Transverse colon (tissue), 4 donors: Measurements from ENCODE around the gene FLNA. TPM values are rescaled to one million over a fixed set of nuclear protein-coding genes. Genes with fewer than 3 reads are reported as not detected.
A peak's percentile ranks its signal among the peaks of the same experiment; 100 is the strongest.

Experiments used
- DNase-seq: peaks from one replicate; pipeline ENCODE4 v3.0.0-alpha.2; 2019
- H3K27ac ChIP-seq, 4 donors: fragments of 200-600 bp; sonication (generic); 2 replicates each; pipeline ENCODE4 v1.5.1; 2016 to 2018; ENCODE audit warnings: inconsistent platforms in 4 of 4
- H3K27me3 ChIP-seq: fragments of 200-600 bp; sonication (generic); 2 replicates; pipeline ENCODE4 v1.5.1; 2017; ENCODE audit warnings: inconsistent platforms
- H3K36me3 ChIP-seq, 4 donors: fragments of 200-600 bp; sonication (generic); 2 replicates each; pipeline ENCODE4 v1.5.1; 2017 to 2019; ENCODE audit warnings: inconsistent platforms in 4 of 4
- H3K4me1 ChIP-seq, 4 donors: fragments of 200-600 bp; sonication (generic); 2 replicates each; pipeline ENCODE4 v1.5.1; 2017 to 2020; ENCODE audit warnings: inconsistent platforms in 4 of 4
- H3K4me3 ChIP-seq, 4 donors: fragments of 200-600 bp; sonication (generic); 1 replicate in 1 of 4; 2 replicates in 3 of 4; pipeline versions ENCODE4 v1.5.1 to v1.6.1; 2017 to 2019; ENCODE audit warnings: inconsistent platforms in 4 of 4
- H3K9me3 ChIP-seq, 2 donors: fragments of 200-600 bp; sonication (generic); 2 replicates each; pipeline ENCODE4 v1.5.1; 2017 to 2019; ENCODE audit warnings: inconsistent platforms in 2 of 2
- EP300 ChIP-seq: sonication (generic); formaldehyde crosslinking; IDR thresholded peaks from one replicate; pipeline ENCODE4 v1.6.1; 2017; ENCODE audit warnings: antibody characterized with exemption, low read depth
- POLR2A ChIP-seq: fragments of 450-650 bp; IDR thresholded peaks from one replicate; pipeline ENCODE4 v1.6.1; 2016; ENCODE audit warnings: antibody characterized with exemption, mild to moderate bottlenecking, moderate library complexity
- POLR2AphosphoS5 ChIP-seq, 3 donors: sonication (generic); formaldehyde crosslinking; IDR thresholded peaks; one replicate each; pipeline ENCODE4 v1.6.1; 2016; ENCODE audit warnings: antibody characterized with exemption in 3 of 3
- WGBS, 2 donors: methylation state at CpG; one replicate each; pipeline ENCODE4 v1.1.5; 2018; ENCODE audit warnings: low coverage in 1 of 2; 5-methylcytosine and 5-hydroxymethylcytosine counted together
- in situ Hi-C, 4 donors: fragments of 200-750 bp; cut with MboI; loops; one replicate each; pipeline versions ENCODE4 v1.15.0 to v1.15.1; 2017; ENCODE audit warnings: low sequenced_read_pairs in 3 of 4, low pct_ligation_motif_present in 1 of 4, low pct_unique_long_range_greater_than_20kb in 1 of 4
- intact Hi-C: fragments of 100-400 bp; cut with DNase I; formaldehyde crosslinking; loops from one replicate; pipeline ENCODE4 v1.15.1; 2023; ENCODE audit warnings: low total_unique reads
- total RNA-seq, 4 donors: library from RNA; depleted of rRNA; stranded (reverse); fragments of >200 nt; gene quantifications; one replicate each; pipeline ENCODE4 v1.1.0, GENCODE V29; 2016
- TF ChIP-seq, protein P1 (sequence below), 5 experiments: fragments of 200-600 bp in 3 of 5; fragments of 450-650 bp in 2 of 5; sonication (generic) in 3 of 5; IDR thresholded peaks; 1 replicate in 2 of 5; 2 replicates in 3 of 5; pipeline ENCODE4 v1.5.1; 2016 to 2017; ENCODE audit warnings: antibody characterized with exemption in 5 of 5, inconsistent platforms in 3 of 5, mild to moderate bottlenecking in 2 of 5, moderate library complexity in 1 of 5

FLNA gene
- total RNA-seq, 4 donors from 2014 or later: 632 to 3,163 (median 1,262) TPM

DNA sequence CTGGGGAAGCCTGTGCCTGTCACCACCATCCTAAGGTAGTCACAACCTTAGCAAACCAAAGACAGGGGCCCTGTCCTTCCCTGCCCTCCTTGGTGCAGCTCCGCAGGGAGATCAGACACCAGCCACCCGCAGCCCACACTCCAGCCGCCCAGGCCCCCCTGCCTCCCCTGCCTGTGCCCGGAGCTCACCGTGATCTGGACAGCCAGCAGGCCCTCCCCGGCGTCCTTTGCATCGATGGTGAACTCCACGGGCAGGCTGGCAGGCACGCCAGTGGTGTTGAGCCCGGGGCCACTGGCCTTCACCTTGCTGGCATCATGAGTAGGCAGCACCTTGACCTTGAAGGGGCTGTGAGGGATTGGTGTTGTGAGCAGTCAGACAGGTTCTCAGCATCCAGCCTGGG is 16.4 kb downstream of the FLNA start:
- TF ChIP-seq POLR2AphosphoS5 (IDR thresholded peaks at IDR 0.05) (no peak), POLR2A (no peak), EP300 (no peak)
- TF ChIP-seq, protein P1, sequence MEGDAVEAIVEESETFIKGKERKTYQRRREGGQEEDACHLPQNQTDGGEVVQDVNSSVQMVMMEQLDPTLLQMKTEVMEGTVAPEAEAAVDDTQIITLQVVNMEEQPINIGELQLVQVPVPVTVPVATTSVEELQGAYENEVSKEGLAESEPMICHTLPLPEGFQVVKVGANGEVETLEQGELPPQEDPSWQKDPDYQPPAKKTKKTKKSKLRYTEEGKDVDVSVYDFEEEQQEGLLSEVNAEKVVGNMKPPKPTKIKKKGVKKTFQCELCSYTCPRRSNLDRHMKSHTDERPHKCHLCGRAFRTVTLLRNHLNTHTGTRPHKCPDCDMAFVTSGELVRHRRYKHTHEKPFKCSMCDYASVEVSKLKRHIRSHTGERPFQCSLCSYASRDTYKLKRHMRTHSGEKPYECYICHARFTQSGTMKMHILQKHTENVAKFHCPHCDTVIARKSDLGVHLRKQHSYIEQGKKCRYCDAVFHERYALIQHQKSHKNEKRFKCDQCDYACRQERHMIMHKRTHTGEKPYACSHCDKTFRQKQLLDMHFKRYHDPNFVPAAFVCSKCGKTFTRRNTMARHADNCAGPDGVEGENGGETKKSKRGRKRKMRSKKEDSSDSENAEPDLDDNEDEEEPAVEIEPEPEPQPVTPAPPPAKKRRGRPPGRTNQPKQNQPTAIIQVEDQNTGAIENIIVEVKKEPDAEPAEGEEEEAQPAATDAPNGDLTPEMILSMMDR (IDR thresholded peaks at IDR 0.05): no peak
- no peaks in the 10 kb centered on the region for H3K4me1 ChIP-seq
- H3K27ac ChIP-seq: peak overlapping the region in 3 of 4 donors; percentile 58 to 99 (median 70)
- H3K36me3 ChIP-seq: peaks cover 0 to 5% (median 0%) of the 10 kb centered on the region in 4 donors
- H3K27me3 ChIP-seq: no peaks in the 10 kb centered on the region
- no peaks in the 10 kb centered on the region for H3K9me3 ChIP-seq
- no peak overlapping the region for H3K4me3 ChIP-seq
- in situ Hi-C loops (no loop called here), intact Hi-C loops (no loop called here)
- WGBS, 2 donors: no CpG with 5 or more reads among the region's 11 CpGs
- no peak for DNase-seq

DNA sequence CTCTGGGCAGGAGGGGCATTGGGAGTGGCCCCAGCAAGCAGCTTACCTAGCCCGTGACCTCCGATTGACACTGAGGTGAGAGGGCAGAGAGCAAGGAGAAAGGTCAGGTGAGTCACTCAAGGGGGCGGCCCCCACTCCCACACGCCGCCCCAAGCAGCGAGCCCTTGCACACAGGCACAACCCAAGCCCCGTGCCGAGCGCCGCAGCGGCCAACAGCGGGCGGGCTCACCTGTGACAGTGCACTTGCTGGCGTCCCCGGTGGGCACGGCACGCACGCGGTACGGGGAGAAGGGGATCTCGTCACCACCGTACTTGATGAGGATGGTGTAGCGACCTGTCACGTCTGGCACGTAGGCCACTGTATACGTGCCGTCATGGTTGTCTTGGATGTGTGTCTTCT is 17.2 kb downstream of the FLNA start:
- Histone ChIP-seq H3K27ac (peak overlapping the region in 3 of 4 donors; percentile 58 to 99 (median 70)), H3K4me3 (no peak overlapping the region), H3K36me3 (peaks cover 0 to 5% (median 0%) of the 10 kb centered on the region in 4 donors), H3K27me3 (no peaks in the 10 kb centered on the region), H3K9me3 (no peaks in the 10 kb centered on the region), H3K4me1 (no peaks in the 10 kb centered on the region)
- 95% methylated on average over 27 of the region's 27 CpGs; no CpG with 5 or more reads in 1 of the 2 donors for WGBS, 2 donors
- no peak for DNase-seq
- intact Hi-C loops: no loop called here
- in situ Hi-C loops: no loop called here
- no peak for TF ChIP-seq EP300
- TF ChIP-seq POLR2AphosphoS5 (IDR thresholded peaks at IDR 0.05): no peak
- no peak for TF ChIP-seq POLR2A
- TF ChIP-seq, protein P1 (IDR thresholded peaks at IDR 0.05): no peak

DNA sequence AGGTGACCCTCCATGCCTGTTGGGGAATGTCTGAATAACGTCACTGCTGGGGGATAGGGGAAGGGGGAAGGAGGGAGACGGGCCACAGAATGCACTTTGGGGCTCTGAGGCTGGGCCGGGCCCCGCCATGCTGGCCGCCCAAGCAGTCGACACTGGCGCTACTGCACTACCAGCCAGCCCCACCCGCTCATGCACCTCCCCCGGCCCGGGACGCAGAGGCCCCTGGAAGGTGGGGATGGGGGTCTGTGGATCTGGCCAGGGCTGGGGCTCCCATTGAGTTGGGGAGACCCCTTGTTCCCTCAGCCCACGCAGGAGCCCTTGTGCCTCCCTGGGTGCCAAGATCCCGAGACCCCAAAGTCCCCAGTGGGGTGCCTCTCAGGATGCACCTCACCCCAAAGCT is 17.8 kb downstream of the FLNA start:
- 80% methylated on average over 13 of the region's 13 CpGs; no CpG with 5 or more reads in 1 of the 2 donors for WGBS, 2 donors
- H3K36me3 ChIP-seq: peaks cover 0 to 5% (median 0%) of the 10 kb centered on the region in 4 donors
- no peaks in the 10 kb centered on the region for H3K27me3 ChIP-seq
- no peak for DNase-seq
- peak overlapping the region in 3 of 4 donors; percentile 58 to 99 (median 70) for H3K27ac ChIP-seq
- H3K4me1 ChIP-seq: no peaks in the 10 kb centered on the region
- in situ Hi-C loops: no loop called here
- H3K9me3 ChIP-seq: no peaks in the 10 kb centered on the region
- H3K4me3 ChIP-seq: no peak overlapping the region
- intact Hi-C loops: no loop called here
- no peak for TF ChIP-seq POLR2AphosphoS5 (IDR thresholded peaks at IDR 0.05)
- TF ChIP-seq EP300: no peak
- TF ChIP-seq POLR2A: no peak
- TF ChIP-seq, protein P1 (IDR thresholded peaks at IDR 0.05): no peak

DNA sequence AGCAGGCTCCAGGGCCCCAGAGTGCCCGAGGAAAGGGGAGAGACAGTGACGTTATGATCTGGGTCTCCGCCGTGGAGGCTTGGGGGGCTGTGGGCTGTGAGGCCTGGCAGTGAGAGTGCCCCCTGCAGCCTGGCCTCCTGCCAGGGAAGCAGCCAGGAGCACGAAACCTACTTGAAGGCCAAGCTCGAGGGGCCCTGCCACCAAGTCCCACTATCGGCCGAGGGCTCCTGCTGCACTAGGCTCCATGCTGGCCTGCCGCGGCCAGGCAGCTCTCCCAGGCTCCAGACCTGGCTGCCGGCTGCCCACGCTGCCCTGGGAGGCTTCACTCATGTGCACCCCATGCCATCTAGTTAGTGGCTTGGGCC is 18.7 kb downstream of the FLNA start:
- intact Hi-C loops: no loop called here
- Histone ChIP-seq H3K27ac (peak overlapping the region in 3 of 4 donors; percentile 58 to 99 (median 70)), H3K4me3 (no peak overlapping the region), H3K36me3 (peaks cover 0 to 5% (median 0%) of the 10 kb centered on the region in 4 donors), H3K9me3 (no peaks in the 10 kb centered on the region), H3K27me3 (no peaks in the 10 kb centered on the region), H3K4me1 (peaks cover 0 to 7% (median 4%) of the 10 kb centered on the region in 4 donors)
- WGBS, 2 donors: 91% methylated on average over 8 of the region's 12 CpGs; no CpG with 5 or more reads in 1 of the 2 donors
- in situ Hi-C loops: no loop called here
- no peak for DNase-seq
- TF ChIP-seq, protein P1 (IDR thresholded peaks at IDR 0.05): no peak
- no peak for TF ChIP-seq POLR2A
- TF ChIP-seq POLR2AphosphoS5 (IDR thresholded peaks at IDR 0.05): no peak
- no peak for TF ChIP-seq EP300
